HG02798 (cell line): ENCODE data around the gene LECT2.
A peak's percentile ranks its signal among the peaks of the same experiment; 100 is the strongest.

Experiments used
- ATAC-seq: cut with Tn5 transposase; IDR thresholded peaks from one replicate; pipeline ENCODE4 v1.9.1; 2021; ENCODE audit warnings: mild to moderate bottlenecking; ENCODE audit not compliant: unreplicated experiment, poor library complexity

Gene LECT2

GRCh38 chr5:135979510-135979909 lies 24.7 kb upstream of the LECT2 start:
- no peak for ATAC-seq

DNA sequence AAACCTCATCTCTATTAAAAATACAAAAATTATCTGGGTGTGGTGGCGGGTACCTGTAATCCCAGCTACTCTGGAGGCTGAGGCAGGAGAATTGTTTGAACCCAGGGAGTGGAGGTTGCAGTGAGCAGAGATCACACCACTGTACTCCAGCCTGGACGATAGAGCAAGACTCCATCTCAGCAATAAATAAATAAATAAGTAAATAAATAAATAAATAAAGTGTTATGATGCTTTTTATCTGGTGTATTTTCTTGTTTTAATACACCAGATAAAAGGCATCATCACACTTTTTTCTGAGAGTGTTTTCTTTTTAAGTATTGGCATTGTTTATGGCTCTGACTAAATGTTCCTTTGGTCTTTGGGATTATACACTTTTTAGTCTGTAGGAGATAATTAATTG lies 24.2 kb upstream of the LECT2 start:
- no peak for ATAC-seq

DNA sequence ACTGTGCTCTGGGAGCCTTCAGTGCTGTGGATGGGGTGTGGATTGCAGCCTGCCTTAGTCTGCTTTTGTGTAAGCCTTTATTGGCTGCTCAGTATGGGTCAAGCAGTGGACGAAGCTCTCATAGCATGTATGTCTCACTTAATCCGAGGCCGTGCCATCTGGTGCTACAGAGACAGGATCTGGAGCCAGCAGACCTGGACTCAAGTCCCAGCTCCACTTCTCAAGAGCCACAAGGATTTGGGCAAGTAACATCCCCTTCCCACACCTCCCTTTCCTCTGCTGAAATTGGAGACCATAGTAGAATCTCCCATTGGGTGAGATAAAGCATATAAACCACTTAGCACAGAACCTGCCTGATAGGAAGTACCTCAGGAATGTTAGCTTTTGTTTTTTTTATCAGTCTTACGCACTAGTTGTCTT lies 23.4 kb upstream of the LECT2 start:
- no peak for ATAC-seq

DNA sequence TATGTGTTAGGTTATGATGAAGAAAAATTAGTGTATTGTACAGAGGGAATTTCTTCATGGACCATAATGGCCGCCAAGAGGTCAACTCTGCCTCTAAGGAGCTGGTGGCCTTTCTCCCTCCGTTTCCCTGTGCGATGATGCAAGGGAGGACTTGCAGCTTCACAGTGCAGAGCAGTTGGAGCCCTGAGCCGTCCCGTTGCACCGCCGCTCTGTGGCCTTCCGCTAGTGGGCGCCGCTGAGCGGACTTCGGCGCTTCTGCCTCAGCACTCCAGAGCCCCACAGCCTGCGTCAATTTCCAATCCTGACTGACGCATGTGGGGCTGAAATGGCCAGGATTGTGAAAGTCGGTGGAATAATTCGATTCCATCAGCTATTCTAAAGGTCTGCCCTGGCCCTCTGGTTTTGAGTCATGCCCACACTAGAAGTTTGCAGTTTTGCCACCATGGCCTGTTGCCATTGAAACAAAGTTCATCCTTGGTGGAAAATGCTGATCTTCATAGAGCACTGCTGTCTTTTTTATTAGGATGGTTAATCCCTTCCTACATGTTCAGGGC lies 22.7 kb upstream of the LECT2 start:
- peak; percentile 79 for ATAC-seq

- ATAC-seq = no peak
Observed at GRCh38 chr5:135976216-135976615, 21.4 kb upstream of the LECT2 start.

DNA sequence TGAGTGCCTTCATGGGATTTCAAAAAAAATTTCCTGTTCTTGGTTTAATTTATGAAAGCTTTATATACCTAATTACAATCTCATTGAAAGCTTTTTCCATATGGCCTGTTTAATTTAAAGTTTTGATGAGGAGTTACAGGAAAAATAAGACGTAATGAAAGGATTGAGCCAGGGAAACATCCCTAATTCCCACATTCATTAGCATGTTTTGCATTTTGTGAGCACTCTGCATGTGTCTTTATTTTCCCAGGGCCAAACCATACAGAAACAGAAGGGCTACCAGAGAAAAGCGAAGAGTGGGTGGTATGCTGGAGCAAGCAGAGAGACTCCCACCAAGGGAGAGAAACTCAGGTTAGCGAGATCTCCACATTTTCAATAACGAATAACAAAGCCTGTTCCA lies 20.3 kb upstream of the LECT2 start:
- ATAC-seq = no peak

DNA sequence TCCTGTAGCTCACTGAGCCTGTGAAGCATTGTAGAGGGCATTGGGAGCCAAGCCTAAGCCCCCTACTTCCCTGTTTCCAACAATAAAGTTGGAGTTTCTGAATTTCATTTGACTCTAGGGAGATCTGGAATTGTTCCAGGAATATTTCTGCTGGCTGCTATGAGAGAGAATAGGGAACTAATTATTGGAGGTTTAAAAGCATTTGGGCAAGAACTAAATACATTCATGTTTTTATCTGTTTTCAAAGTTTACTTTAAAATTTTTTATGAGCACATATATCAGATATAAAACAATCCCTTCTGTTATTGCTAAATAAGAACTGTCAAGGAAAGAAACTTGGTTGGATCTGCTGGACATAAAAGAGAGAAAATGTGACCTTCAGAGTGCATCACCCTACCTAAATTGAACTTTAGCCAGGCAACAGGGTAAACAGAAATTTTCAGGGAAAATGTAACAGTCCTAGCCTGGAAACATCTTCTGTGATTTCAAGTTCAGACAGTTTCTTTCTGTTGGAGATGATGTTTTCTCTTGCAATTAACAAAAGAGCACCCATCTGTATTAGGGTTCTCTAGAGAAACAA lies 19.3 kb upstream of the LECT2 start:
- no peak for ATAC-seq

DNA sequence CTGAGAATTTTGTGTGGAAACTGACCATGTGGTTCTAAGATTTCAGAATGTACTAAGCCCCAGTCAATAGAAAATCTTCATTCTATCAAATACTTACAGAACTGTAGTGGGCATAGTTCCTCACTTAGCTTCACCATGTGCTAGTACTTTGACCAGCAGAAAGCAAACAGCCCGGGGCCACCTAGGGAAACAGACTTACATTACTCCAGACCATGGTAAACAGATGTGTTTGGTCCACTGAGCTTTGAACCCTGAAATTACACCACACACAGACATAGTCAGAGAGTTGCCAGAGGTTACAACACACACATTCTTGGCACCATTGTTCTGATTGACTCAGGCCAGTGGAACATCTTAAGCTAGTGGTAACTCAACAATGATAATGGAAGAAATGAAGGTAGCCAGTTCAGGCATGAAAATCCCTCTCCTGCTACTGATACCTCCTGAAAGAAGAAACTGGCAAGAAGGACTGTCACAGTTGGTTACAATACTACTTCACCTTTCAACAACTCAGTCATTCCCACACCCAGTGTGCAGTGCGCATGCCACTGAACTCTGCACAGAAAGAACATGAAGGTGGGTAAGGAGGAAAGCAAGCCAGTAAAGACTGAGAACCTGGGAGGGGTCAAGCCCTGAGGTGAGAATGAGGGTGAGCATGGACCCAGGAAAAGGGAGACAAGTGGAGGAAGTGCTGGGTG lies 18.7 kb upstream of the LECT2 start:
- no peak for ATAC-seq

DNA sequence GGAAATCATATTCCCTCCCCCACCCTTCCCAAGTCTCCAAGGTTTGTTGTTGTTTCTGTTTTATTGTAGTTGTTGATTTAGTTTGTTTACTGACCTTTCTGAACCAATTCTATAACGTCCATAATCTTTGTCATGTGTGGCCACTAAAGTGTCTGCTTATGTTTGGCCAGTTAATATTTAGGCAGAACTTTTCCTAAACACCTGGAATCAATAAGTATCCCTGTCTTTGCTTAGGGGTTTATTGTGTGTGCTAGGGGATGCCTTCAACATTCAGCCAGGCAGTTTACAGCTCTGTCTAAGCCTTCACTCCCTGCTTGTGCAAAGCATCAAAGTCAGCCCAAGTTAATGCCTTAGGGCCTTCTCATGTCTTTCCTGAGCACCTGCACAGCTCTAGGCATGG lies 16.9 kb upstream of the LECT2 start:
- ATAC-seq = no peak

DNA sequence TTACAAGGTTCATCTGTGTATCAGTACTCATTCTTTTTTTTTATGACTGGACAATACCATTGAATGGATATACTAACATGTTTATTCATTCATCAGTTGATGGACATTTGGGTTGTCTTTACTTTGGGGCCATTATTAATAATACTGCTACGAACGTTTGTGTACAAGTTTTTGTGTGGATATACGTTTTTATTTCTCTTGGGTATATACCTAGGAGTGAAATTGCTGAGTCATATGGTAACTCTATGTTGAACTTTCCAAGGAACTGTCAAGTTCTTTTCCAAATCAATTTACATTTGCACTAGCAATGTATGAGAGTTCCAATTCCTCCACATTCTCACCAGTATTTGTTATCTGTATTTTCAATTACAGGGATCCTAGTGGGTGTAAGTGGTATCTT lies 12.0 kb upstream of the LECT2 start:
- ATAC-seq = no peak

DNA sequence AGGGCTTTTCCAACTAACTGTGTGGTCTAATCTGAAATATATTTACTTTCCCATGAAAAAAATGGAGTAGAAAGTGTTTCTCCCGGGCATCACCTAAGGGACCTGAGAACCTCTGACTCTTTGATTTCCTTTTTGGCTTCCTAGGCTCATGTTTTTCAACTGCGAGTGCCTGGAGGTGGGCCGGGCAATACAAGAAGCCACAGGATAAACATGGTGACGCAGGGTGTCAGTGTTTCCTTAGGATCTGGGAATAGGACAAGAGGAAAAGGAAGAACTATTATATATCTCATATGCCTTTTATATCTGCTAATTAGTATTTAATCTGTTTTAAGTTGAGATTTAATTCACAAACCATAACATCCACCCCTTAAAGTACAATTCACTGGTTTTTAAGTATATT lies 11.4 kb upstream of the LECT2 start:
- no peak for ATAC-seq

GRCh38 chr5:135965504-135965903 lies 10.7 kb upstream of the LECT2 start:
- no peak for ATAC-seq

DNA sequence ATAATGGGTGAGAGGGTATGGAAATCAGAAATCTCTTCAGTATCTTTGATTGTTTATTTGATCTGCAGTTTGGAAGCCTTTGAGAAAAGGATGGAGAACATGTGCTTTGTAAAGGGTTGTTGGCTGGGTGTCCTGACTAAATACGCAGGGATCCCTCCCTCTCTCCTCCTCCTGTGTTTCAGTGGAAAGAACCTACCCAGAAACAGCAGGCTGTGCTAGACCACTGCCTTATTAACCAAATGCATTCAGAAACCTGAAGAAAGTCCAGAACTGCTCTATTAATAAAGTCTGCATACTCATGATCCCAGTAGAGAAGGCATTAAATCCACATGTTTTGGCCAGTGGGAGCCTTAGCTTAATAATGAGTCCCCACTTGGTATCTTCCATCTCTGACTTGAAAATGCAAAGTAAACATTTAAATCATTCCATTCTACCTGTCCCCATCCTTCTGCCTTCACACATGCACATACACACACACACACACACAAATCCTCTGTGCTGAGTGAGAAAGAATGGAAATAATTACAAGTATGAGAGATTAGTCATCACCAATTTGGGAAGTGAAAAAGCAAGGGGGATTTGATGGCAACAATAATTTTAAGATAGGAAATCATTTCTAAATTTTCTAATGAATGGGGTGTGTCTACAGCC lies 10.0 kb upstream of the LECT2 start:
- ATAC-seq = no peak

GRCh38 chr5:135955525-135955924 lies 742 bp upstream of the LECT2 start:
- peak; percentile 32 for ATAC-seq

GRCh38 chr5:135953850-135954249 lies 933 bp downstream of the LECT2 start:
- no peak for ATAC-seq

- ATAC-seq = no peak
Observed at GRCh38 chr5:135952683-135953082, 2.1 kb downstream of the LECT2 start.

- ATAC-seq = no peak
Observed at GRCh38 chr5:135951807-135952206, 3.0 kb downstream of the LECT2 start.

DNA sequence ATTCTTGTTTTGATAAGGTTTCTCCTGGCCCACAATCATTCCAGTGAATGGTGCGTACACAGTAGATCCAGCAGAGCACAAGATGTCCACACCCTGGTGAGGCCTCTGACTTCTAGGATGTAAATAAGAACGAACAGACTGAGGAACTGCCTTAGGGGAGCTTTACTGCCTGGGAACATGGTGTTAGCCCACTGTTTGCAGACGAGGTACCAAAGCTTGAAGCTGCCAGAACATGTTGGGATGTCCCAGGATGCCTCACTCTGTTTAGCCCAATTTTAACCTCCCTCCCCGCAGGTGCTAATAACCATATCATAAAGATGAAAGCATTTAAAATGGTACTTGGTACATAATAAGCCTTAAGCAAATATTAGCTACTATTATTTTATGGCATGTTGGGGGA lies 3.5 kb downstream of the LECT2 start:
- no peak for ATAC-seq

GRCh38 chr5:135950611-135951010 lies 4.2 kb downstream of the LECT2 start:
- no peak for ATAC-seq

- no peak for ATAC-seq
Observed at GRCh38 chr5:135944967-135945560, 9.7 kb downstream of the LECT2 start.

GRCh38 chr5:135944564-135944963 lies 10.2 kb downstream of the LECT2 start:
- no peak for ATAC-seq
